ENCODE data around the gene MYOM3. TPM values are rescaled to one million over a fixed set of nuclear protein-coding genes. Genes with fewer than 3 reads are reported as not detected.

Gene MYOM3
- total RNA-seq, 1 donor from 2014 or later: not detected

DNA sequence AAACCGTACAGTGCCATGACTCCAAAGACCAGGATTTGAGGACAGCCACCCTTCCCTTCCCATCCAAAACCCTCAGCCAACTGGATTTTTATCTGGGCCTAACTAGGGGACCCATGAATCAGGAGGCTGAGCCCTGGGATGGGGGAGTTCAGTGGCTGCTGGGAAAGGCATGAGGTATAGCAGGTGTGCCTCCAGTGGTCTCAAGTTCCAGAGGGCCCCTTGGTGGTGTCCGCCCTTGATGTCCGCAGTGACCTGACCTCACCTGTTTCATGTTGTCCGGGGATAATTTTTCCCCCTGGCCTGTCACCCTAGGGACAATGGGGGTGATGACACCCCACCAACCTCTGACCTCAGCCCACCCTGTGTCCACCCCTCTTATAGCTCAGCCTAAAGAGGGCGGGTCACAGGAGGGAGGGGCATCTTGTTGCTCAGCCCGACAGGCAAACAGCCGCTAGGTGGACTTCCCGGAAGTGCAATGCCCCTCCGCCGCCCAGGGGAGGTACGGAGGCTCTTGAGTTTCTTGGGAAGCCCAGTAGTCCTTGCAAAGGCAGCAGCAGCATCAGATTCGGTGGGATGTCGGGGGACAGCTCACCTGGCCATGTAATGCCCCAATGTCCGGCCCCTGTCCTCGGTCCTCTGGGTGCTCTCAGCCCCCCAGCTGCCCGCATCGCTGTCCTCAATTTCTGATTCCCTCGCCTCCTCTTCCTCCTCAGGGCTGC lies 44.8 kb upstream of the MYOM3 start:
- Mint-ChIP-seq H3K9me3 (ENCODE audit: unreplicated experiment) (peaks cover 2% of the 10 kb centered on the region), H3K27ac (ENCODE audit: unreplicated experiment) (no peak overlapping the region), H3K4me3 (ENCODE audit: unreplicated experiment) (no peak overlapping the region), H3K27me3 (ENCODE audit: unreplicated experiment) (peaks cover 2% of the 10 kb centered on the region), H3K4me1 (ENCODE audit: low read depth, unreplicated experiment) (no peaks in the 10 kb centered on the region), H3K36me3 (ENCODE audit: unreplicated experiment) (no peaks in the 10 kb centered on the region)
- TF ChIP-seq CTCF (IDR thresholded peaks at IDR 0.05; ENCODE audit: partially characterized antibody, unreplicated experiment): no peak
- no peak for DNase-seq

DNA sequence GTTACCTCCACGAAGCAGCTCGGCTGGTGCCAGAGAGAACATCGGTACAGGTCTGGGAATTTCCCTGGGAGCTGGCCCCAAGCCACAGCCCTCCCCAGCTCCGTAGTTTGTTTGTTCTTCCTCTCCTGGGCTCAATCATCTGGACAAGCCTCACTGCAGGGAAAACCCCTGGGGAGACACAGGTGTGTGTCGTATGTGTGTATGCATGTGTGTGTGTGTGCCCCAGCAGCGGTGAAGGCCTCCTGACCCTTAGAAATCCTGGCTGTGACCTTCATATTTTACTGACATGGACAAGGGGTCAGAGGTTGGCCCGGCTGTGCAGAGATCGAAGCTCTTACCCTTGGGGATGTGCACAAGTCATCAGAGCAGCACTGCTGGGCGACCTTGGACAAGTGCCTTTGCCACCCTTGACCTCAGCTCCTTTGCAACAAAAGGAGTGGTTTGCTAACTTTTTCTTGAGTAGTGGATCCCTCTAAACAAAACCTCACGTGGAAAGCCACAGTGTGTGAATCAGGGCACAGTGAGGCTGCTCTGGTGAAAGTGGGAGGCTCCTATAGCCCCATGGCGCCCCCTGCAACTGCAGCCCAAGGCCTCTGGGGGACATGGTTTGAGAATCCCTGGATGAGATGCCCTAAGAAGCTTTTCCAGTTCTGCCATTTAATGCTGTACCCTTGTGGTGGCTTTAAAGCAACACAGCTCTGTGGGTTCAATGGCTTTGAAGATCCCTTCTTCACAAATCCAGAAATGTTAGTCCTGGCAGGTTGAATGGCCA lies 43.3 kb upstream of the MYOM3 start:
- no peaks in the 10 kb centered on the region for H3K4me1 Mint-ChIP-seq (ENCODE audit: low read depth, unreplicated experiment)
- peaks cover 2% of the 10 kb centered on the region for H3K27me3 Mint-ChIP-seq (ENCODE audit: unreplicated experiment)
- no peak overlapping the region for H3K4me3 Mint-ChIP-seq (ENCODE audit: unreplicated experiment)
- no peaks in the 10 kb centered on the region for H3K36me3 Mint-ChIP-seq (ENCODE audit: unreplicated experiment)
- peaks cover 2% of the 10 kb centered on the region for H3K9me3 Mint-ChIP-seq (ENCODE audit: unreplicated experiment)
- DNase-seq: no peak
- peak; percentile 14 for TF ChIP-seq CTCF (IDR thresholded peaks at IDR 0.05; ENCODE audit: partially characterized antibody, unreplicated experiment)
- H3K27ac Mint-ChIP-seq (ENCODE audit: unreplicated experiment): no peak overlapping the region

DNA sequence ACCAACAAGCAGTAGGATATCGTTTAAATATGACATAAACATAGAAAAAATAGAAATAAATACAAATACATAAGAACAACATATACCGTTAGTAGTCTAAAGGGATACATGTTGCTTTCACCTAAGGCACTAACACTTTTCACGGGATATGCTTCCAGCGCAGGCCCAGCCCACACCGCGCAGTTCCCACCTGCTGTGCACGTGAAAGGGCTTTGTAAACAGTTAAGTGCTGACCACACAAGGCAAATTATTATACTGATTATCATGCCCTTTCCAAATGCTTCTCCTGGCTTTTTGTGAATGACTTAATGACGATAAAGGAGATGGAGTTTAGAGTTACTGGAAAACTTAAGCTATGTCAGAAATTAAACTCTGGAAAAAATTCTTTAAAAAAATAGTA lies 42.3 kb upstream of the MYOM3 start:
- TF ChIP-seq CTCF (IDR thresholded peaks at IDR 0.05; ENCODE audit: partially characterized antibody, unreplicated experiment): no peak
- H3K4me1 Mint-ChIP-seq (ENCODE audit: low read depth, unreplicated experiment): no peaks in the 10 kb centered on the region
- H3K4me3 Mint-ChIP-seq (ENCODE audit: unreplicated experiment): no peak overlapping the region
- H3K27me3 Mint-ChIP-seq (ENCODE audit: unreplicated experiment): peaks cover 2% of the 10 kb centered on the region
- DNase-seq: no peak
- peaks cover 2% of the 10 kb centered on the region for H3K9me3 Mint-ChIP-seq (ENCODE audit: unreplicated experiment)
- H3K36me3 Mint-ChIP-seq (ENCODE audit: unreplicated experiment): no peaks in the 10 kb centered on the region
- no peak overlapping the region for H3K27ac Mint-ChIP-seq (ENCODE audit: unreplicated experiment)

GRCh38 chr1:24152631-24153494 lies 40.9 kb upstream of the MYOM3 start:
- Mint-ChIP-seq H3K36me3 (ENCODE audit: unreplicated experiment) (no peaks in the 10 kb centered on the region), H3K4me3 (ENCODE audit: unreplicated experiment) (no peak overlapping the region), H3K27ac (ENCODE audit: unreplicated experiment) (no peak overlapping the region), H3K4me1 (ENCODE audit: low read depth, unreplicated experiment) (no peaks in the 10 kb centered on the region), H3K9me3 (ENCODE audit: unreplicated experiment) (peaks cover 2% of the 10 kb centered on the region), H3K27me3 (ENCODE audit: unreplicated experiment) (peaks cover 4% of the 10 kb centered on the region)
- DNase-seq: no peak
- TF ChIP-seq CTCF (IDR thresholded peaks at IDR 0.05; ENCODE audit: partially characterized antibody, unreplicated experiment): no peak

Data from glutamatergic neuron (in vitro differentiated cells).